ENCODE measurements around the gene GPR157. TPM values are rescaled to one million over a fixed set of nuclear protein-coding genes. Genes with fewer than 3 reads are reported as not detected.

GPR157 gene
- total and polyA plus RNA-seq, 4 donors, result 1.1 to 7.9 (median 4.8) TPM

DNA sequence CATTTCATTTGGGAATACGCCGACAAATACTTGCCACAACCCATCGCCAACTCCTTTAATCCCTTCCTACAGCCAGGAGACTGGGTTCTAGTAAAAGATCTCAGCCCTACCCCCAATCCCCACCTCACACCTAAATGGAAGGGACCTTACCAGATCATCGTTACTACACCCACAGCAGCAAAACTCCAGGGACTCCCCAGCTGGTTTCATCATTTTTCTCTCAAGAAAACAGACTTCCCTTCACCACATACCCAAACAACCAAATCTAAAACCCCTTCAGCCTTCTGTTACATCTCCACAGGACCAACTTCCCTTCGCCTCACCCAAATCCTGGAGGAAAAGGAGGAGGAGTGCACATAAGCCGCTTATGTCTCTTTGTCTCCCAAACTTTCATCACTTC, 35.8 kb downstream of the GPR157 start:
- intact Hi-C loops (cut with DNase I), result no loop called here
- Histone ChIP-seq H3K27me3 (ENCODE audit: control insufficient read depth in 1 of 2, insufficient read depth in 2 of 2, low read length in 1 of 2) (no peaks in the 10 kb centered on the region), H3K27ac (ENCODE audit: low read depth in 1 of 2, low read length in 2 of 2) (no peak overlapping the region), H3K4me1 (ENCODE audit: control insufficient read depth in 1 of 2, insufficient read depth in 2 of 2, low read length in 2 of 2) (no peaks in the 10 kb centered on the region), H3K4me3 (ENCODE audit: low read length in 2 of 2) (no peak overlapping the region), H3K9me3 (ENCODE audit: control insufficient read depth, low read length) (no peaks in the 10 kb centered on the region), H3K36me3 (ENCODE audit: control insufficient read depth in 1 of 2, insufficient read depth in 2 of 2, low read length in 1 of 2) (no peaks in the 10 kb centered on the region)
- DNase-seq (no peak), ATAC-seq (ENCODE audit: low FRiP score) (no peak)
- whole genome bisulfite sequencing, 2 donors, result 77 to 96% methylated on average over 6 of the region's 6 CpGs

DNA sequence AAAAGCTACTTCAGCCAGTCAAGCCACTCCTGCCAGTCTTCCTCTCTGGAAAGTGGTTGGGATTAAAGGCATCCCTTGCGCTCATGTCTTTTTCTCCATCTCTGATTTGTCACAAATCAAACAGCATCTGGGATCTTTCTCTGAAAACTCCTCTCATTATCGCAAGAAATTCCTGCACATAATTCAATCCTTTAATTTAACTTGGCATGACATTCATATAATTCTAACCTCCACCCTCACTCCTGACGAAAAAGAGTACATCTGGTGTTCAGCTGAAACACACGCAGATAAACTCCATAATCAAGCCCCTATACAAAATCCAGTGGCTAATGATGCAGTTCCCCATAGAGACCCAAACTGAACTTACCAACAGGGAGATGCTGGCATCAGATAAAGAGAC, 40.1 kb downstream of the GPR157 start:
- no peak overlapping the region for H3K4me3 ChIP-seq (ENCODE audit: low read length in 2 of 2)
- no peak for ATAC-seq (ENCODE audit: low FRiP score)
- intact Hi-C loops (cut with DNase I), result no loop called here
- H3K4me1 ChIP-seq (ENCODE audit: control insufficient read depth in 1 of 2, insufficient read depth in 2 of 2, low read length in 2 of 2), result no peaks in the 10 kb centered on the region
- H3K27ac ChIP-seq (ENCODE audit: low read depth in 1 of 2, low read length in 2 of 2), result no peak overlapping the region
- no peaks in the 10 kb centered on the region for H3K27me3 ChIP-seq (ENCODE audit: control insufficient read depth in 1 of 2, insufficient read depth in 2 of 2, low read length in 1 of 2)
- DNase-seq, result no peak
- H3K36me3 ChIP-seq (ENCODE audit: control insufficient read depth in 1 of 2, insufficient read depth in 2 of 2, low read length in 1 of 2), result no peaks in the 10 kb centered on the region
- WGBS, 2 donors, result 85 to 89% methylated on average over 4 of the region's 4 CpGs
- no peaks in the 10 kb centered on the region for H3K9me3 ChIP-seq (ENCODE audit: control insufficient read depth, low read length)

DNA sequence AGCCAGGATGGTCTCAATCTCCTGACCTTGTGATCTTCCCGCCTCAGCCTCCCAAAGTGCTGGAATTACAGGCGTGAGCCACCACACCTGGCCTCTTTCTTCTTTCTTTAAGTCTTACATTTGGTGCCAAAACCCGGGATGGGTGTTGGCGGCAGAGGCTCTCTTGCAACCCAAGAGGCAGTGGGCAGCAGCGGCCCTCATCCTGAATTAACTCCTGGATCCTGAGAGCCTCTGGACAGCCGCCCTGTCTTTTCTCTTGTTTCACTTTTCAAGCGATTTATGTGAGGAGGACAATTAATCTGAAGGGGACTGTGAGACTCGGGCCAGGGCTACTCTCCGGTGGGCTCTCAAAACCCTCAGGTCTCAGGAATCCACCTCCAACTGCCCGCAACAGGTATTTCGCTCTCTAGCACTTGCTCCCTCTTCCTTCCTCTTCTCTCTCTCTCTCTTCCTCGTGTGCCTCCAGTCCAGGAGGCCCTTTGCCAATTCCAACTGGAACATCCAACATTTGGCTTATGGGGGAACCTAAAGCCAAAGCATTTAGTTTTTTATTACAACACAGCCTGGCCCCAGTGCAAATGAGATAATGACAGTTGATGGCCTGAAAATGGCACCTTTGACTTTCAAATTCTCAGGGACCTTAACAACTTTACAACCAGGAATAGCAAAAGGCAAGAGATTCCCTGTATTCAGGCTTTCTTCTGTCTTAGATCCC, 41.3 kb downstream of the GPR157 start:
- H3K4me1 ChIP-seq (ENCODE audit: control insufficient read depth in 1 of 2, insufficient read depth in 2 of 2, low read length in 2 of 2), result no peaks in the 10 kb centered on the region
- no peak overlapping the region for H3K4me3 ChIP-seq (ENCODE audit: low read length in 2 of 2)
- DNase-seq (no peak), ATAC-seq (ENCODE audit: low FRiP score) (no peak)
- no peaks in the 10 kb centered on the region for H3K36me3 ChIP-seq (ENCODE audit: control insufficient read depth in 1 of 2, insufficient read depth in 2 of 2, low read length in 1 of 2)
- no peak overlapping the region for H3K27ac ChIP-seq (ENCODE audit: low read depth in 1 of 2, low read length in 2 of 2)
- no peaks in the 10 kb centered on the region for H3K27me3 ChIP-seq (ENCODE audit: control insufficient read depth in 1 of 2, insufficient read depth in 2 of 2, low read length in 1 of 2)
- 85 to 92% methylated on average over 12 of the region's 12 CpGs for WGBS, 2 donors
- H3K9me3 ChIP-seq (ENCODE audit: control insufficient read depth, low read length), result no peaks in the 10 kb centered on the region
- intact Hi-C loops (cut with DNase I), result no loop called here

DNA sequence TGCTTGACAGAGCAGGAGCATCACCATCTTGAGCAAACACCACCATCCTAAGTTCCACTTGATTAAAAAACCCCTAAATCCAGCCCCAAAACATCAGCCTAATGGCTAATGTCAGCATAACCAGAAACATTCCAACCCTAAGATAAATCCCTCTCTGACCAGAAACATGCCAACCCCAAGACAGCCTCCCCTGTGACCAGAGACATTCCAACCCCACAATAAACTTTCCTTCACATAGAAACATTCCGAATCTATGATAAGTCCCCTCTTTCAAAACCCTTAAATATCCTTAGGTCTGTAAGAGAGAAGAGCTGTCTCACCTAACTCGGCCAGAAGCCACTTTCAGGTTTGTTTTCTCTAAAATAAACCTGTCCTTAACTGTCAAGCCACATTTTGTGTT, 42.1 kb downstream of the GPR157 start:
- Histone ChIP-seq H3K36me3 (ENCODE audit: control insufficient read depth in 1 of 2, insufficient read depth in 2 of 2, low read length in 1 of 2) (no peaks in the 10 kb centered on the region), H3K27me3 (ENCODE audit: control insufficient read depth in 1 of 2, insufficient read depth in 2 of 2, low read length in 1 of 2) (no peaks in the 10 kb centered on the region), H3K4me1 (ENCODE audit: control insufficient read depth in 1 of 2, insufficient read depth in 2 of 2, low read length in 2 of 2) (no peaks in the 10 kb centered on the region), H3K4me3 (ENCODE audit: low read length in 2 of 2) (no peak overlapping the region), H3K27ac (ENCODE audit: low read depth in 1 of 2, low read length in 2 of 2) (no peak overlapping the region), H3K9me3 (ENCODE audit: control insufficient read depth, low read length) (no peaks in the 10 kb centered on the region)
- ATAC-seq (ENCODE audit: low FRiP score) (no peak), DNase-seq (no peak)
- 50 to 93% methylated on average over 2 of the region's 2 CpGs for WGBS, 2 donors
- intact Hi-C loops (cut with DNase I), result no loop called here

DNA sequence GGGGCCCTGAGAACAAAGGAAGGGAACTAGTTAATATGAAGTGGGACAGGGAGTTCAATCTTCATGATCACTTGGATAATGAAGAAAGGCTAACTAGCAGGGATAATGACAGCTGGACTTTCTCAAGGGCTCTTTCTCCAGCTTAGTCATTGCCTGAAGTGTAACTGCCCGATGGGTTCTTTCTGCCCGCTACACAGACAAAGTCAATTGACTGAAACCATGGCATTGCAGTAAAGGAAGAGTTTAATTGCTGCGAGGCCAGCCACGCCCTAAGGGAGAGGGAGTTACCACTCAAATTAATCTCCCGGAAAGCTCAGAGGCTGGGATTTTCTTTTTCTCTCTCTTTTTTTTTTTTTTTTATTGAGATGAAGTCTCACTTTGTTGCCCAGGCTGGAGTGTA, 42.9 kb downstream of the GPR157 start:
- 91 to 96% methylated on average over 5 of the region's 5 CpGs for WGBS, 2 donors
- ATAC-seq (ENCODE audit: low FRiP score) (no peak), DNase-seq (no peak)
- no peaks in the 10 kb centered on the region for H3K27me3 ChIP-seq (ENCODE audit: control insufficient read depth in 1 of 2, insufficient read depth in 2 of 2, low read length in 1 of 2)
- H3K9me3 ChIP-seq (ENCODE audit: control insufficient read depth, low read length), result no peaks in the 10 kb centered on the region
- no peak overlapping the region for H3K27ac ChIP-seq (ENCODE audit: low read depth in 1 of 2, low read length in 2 of 2)
- H3K4me3 ChIP-seq (ENCODE audit: low read length in 2 of 2), result no peak overlapping the region
- no peaks in the 10 kb centered on the region for H3K4me1 ChIP-seq (ENCODE audit: control insufficient read depth in 1 of 2, insufficient read depth in 2 of 2, low read length in 2 of 2)
- intact Hi-C loops (cut with DNase I), result no loop called here
- H3K36me3 ChIP-seq (ENCODE audit: control insufficient read depth in 1 of 2, insufficient read depth in 2 of 2, low read length in 1 of 2), result no peaks in the 10 kb centered on the region

DNA sequence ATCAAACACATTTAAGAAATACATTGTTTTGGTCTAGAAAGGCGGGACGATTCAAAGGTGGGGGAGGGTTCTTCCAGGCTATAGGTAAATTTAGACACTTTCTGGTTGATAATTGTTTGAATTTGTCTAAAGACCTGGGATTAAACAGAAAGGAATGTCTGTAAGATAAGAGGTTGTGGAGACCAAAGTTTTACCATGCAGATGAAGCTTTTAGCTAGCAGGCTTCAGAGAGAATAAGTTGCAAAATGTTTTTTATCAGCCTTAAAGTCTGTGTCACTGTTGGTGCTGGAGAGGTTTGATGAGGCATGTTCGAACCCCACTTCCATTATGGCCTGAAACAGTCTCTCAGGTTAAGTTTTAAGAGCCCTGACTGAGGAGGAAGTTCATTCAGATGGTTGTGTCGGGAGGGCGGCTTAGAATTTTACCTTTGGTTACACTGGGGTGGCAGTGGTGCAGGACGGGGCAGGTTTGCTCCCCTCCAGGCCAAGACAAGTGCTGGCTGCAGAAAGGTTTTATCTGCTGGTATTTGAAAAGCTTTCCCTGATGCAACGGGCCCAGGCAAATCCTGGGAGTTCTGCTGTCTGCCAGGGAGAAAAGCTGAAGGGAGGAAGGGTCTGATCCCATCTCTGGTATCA, 43.5 kb downstream of the GPR157 start:
- H3K4me1 ChIP-seq (ENCODE audit: control insufficient read depth in 1 of 2, insufficient read depth in 2 of 2, low read length in 2 of 2), result no peaks in the 10 kb centered on the region
- ATAC-seq (ENCODE audit: low FRiP score) (no peak), DNase-seq (no peak)
- no peak overlapping the region for H3K4me3 ChIP-seq (ENCODE audit: low read length in 2 of 2)
- no peaks in the 10 kb centered on the region for H3K36me3 ChIP-seq (ENCODE audit: control insufficient read depth in 1 of 2, insufficient read depth in 2 of 2, low read length in 1 of 2)
- WGBS, 2 donors, result 52 to 54% methylated on average over 7 of the region's 7 CpGs
- H3K9me3 ChIP-seq (ENCODE audit: control insufficient read depth, low read length), result no peaks in the 10 kb centered on the region
- no peaks in the 10 kb centered on the region for H3K27me3 ChIP-seq (ENCODE audit: control insufficient read depth in 1 of 2, insufficient read depth in 2 of 2, low read length in 1 of 2)
- intact Hi-C loops (cut with DNase I), result no loop called here
- no peak overlapping the region for H3K27ac ChIP-seq (ENCODE audit: low read depth in 1 of 2, low read length in 2 of 2)

DNA sequence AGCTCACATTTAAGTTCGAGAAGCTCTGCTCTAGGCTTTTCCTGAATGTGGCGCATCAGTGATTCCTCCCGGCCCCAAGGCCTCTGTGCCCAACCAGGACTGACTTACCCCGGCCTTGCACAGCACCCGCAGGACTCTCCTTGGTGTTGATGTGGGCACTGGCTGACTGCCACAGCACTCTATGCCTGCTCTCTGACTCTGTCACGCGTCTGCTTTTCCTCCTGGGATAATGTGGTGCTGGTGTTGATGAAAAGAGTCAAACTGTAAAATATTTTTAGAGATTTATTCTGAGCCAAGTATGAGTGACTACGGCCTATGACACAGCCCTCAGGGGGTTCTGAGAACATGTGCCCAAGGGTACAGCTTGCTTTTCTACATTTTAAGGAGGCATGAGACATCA, 44.0 kb downstream of the GPR157 start:
- no peaks in the 10 kb centered on the region for H3K36me3 ChIP-seq (ENCODE audit: control insufficient read depth in 1 of 2, insufficient read depth in 2 of 2, low read length in 1 of 2)
- H3K9me3 ChIP-seq (ENCODE audit: control insufficient read depth, low read length), result no peaks in the 10 kb centered on the region
- 5% methylated on average over 8 of the region's 8 CpGs for WGBS, 2 donors
- intact Hi-C loops (cut with DNase I), result no loop called here
- peak; percentile 65 for ATAC-seq (ENCODE audit: low FRiP score)
- DNase-seq, result peak; percentile 83 to 89
- no peaks in the 10 kb centered on the region for H3K27me3 ChIP-seq (ENCODE audit: control insufficient read depth in 1 of 2, insufficient read depth in 2 of 2, low read length in 1 of 2)
- peak overlapping the region in 1 of 2 donors; percentile 10 for H3K27ac ChIP-seq (ENCODE audit: low read depth in 1 of 2, low read length in 2 of 2)
- H3K4me3 ChIP-seq (ENCODE audit: low read length in 2 of 2), result no peak overlapping the region
- no peaks in the 10 kb centered on the region for H3K4me1 ChIP-seq (ENCODE audit: control insufficient read depth in 1 of 2, insufficient read depth in 2 of 2, low read length in 2 of 2)

DNA sequence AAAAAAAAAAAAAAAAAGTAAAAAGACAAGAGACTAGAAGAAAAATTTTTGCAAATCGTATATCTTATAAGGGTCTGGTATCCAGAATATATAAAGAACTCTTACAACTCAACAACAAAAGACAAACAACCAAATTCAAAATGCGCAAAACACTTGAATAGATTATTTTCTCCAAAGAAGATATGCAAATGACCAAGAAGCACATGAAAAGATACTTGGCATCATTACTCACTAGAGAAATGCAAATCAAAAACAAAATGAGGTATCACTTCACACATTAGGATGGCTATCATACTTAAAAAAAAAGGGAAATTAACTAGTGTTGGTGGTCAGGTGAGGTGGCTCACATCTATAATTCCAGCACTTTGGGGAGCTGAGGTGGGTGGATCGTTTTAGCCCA, 47.4 kb downstream of the GPR157 start:
- DNase-seq, result no peak
- no peaks in the 10 kb centered on the region for H3K4me1 ChIP-seq (ENCODE audit: control insufficient read depth in 1 of 2, insufficient read depth in 2 of 2, low read length in 2 of 2)
- intact Hi-C loops (cut with DNase I), result no loop called here
- H3K27ac ChIP-seq (ENCODE audit: low read depth in 1 of 2, low read length in 2 of 2), result no peak overlapping the region
- H3K27me3 ChIP-seq (ENCODE audit: control insufficient read depth in 1 of 2, insufficient read depth in 2 of 2, low read length in 1 of 2), result no peaks in the 10 kb centered on the region
- H3K9me3 ChIP-seq (ENCODE audit: control insufficient read depth, low read length), result no peaks in the 10 kb centered on the region
- WGBS, 2 donors, result 94 to 96% methylated on average over 3 of the region's 3 CpGs
- H3K4me3 ChIP-seq (ENCODE audit: low read length in 2 of 2), result no peak overlapping the region
- ATAC-seq (ENCODE audit: low FRiP score), result no peak
- H3K36me3 ChIP-seq (ENCODE audit: control insufficient read depth in 1 of 2, insufficient read depth in 2 of 2, low read length in 1 of 2), result no peaks in the 10 kb centered on the region

DNA sequence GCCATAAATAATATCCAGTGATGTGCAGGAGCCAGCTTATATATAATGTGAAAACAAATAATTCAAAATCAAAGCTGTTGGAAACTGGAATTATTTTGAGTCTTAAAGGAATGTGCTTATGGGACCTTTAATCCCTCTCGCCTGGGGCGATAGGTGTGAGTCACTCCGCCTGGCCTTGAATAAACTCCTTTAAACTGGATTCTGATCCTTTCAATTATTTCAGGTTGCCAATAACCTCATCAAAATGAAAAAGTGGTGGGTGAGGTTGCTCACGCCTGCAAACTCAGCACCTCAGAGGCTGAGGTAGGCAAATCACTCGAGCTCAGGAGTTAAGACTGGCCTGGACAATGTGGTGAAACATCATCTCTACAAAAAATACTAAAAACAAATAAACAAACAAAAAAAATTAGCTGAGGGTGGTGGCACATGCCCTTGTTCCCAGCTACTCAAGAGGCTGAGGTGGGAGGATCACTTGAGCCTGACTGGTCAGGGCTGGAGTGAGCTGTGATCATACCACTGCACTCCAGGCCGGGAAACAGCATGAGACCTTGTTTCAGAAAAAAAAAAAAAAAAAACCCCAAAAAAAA, 48.1 kb downstream of the GPR157 start:
- Histone ChIP-seq H3K4me1 (ENCODE audit: control insufficient read depth in 1 of 2, insufficient read depth in 2 of 2, low read length in 2 of 2) (no peaks in the 10 kb centered on the region), H3K9me3 (ENCODE audit: control insufficient read depth, low read length) (no peaks in the 10 kb centered on the region), H3K4me3 (ENCODE audit: low read length in 2 of 2) (no peak overlapping the region), H3K27ac (ENCODE audit: low read depth in 1 of 2, low read length in 2 of 2) (no peak overlapping the region), H3K36me3 (ENCODE audit: control insufficient read depth in 1 of 2, insufficient read depth in 2 of 2, low read length in 1 of 2) (no peaks in the 10 kb centered on the region), H3K27me3 (ENCODE audit: control insufficient read depth in 1 of 2, insufficient read depth in 2 of 2, low read length in 1 of 2) (no peaks in the 10 kb centered on the region)
- intact Hi-C loops (cut with DNase I), result no loop called here
- no peak for ATAC-seq (ENCODE audit: low FRiP score)
- no peak for DNase-seq
- WGBS, 2 donors, result 91 to 92% methylated on average over 6 of the region's 6 CpGs

Measured in aorta (tissue), 5 donors.